Stimulated activated naive CD8-positive, alpha-beta T cell treated with anti-CD3 and anti-CD28 coated beads, Interleukin-15, amount 100 ng/mL, for 72 hours (primary cell): ENCODE measurements around the gene CHD9.

Experiments
- ATAC-seq: fragments of 150-1000 bp; cut with Tn5 transposase; 2 replicates; pipeline ENCODE4 v1.10.0; 2021; ENCODE audit warnings: mild to moderate bottlenecking, moderate library complexity
- DNase-seq, 2 donors: peaks; one replicate each; pipeline ENCODE4 v3.0.0; 2021 to 2022
- H3K27ac Mint-ChIP-seq, 2 donors: one replicate each; pipeline ENCODE4 v1.8.0; 2022; ENCODE audit warnings: mild to moderate bottlenecking in 2 of 2, mixed read lengths in 2 of 2, moderate library complexity in 2 of 2
- H3K27me3 Mint-ChIP-seq: one replicate; pipeline ENCODE4 v1.8.0; 2022; ENCODE audit warnings: mixed read lengths
- H3K4me1 Mint-ChIP-seq: one replicate; pipeline ENCODE4 v1.8.0; 2022; ENCODE audit warnings: mild to moderate bottlenecking, mixed read lengths
- H3K4me3 Mint-ChIP-seq, 2 donors: one replicate each; pipeline ENCODE4 v1.8.0; 2022; ENCODE audit warnings: mild to moderate bottlenecking in 2 of 2, mixed read lengths in 2 of 2, moderate library complexity in 1 of 2
- H3K9me3 Mint-ChIP-seq, 2 donors: one replicate each; pipeline ENCODE4 v1.8.0; 2022; ENCODE audit warnings: mixed read lengths in 2 of 2

The CHD9 gene

GRCh38 chr16:53121043-53121620, 66.3 kb downstream of the CHD9 start:
- ATAC-seq (no peak), DNase-seq (no peak)
- H3K27ac Mint-ChIP-seq, result no peak overlapping the region
- H3K4me3 Mint-ChIP-seq, result no peak overlapping the region
- H3K9me3 Mint-ChIP-seq, result peaks cover 5 to 8% of the 10 kb centered on the region in 2 donors
- H3K27me3 Mint-ChIP-seq, result no peaks in the 10 kb centered on the region
- no peaks in the 10 kb centered on the region for H3K4me1 Mint-ChIP-seq

- no peak for DNase-seq
- no peak overlapping the region for H3K27ac Mint-ChIP-seq
Measured at GRCh38 chr16:53121661-53122060, 66.9 kb downstream of the CHD9 start.

GRCh38 chr16:53123747-53124146, 69.0 kb downstream of the CHD9 start:
- H3K4me3 Mint-ChIP-seq, result no peak overlapping the region
- peaks cover 5 to 8% of the 10 kb centered on the region in 2 donors for H3K9me3 Mint-ChIP-seq
- H3K27ac Mint-ChIP-seq, result no peak overlapping the region
- ATAC-seq (no peak), DNase-seq (no peak)
- H3K27me3 Mint-ChIP-seq, result no peaks in the 10 kb centered on the region
- H3K4me1 Mint-ChIP-seq, result peaks cover 6% of the 10 kb centered on the region

More at GRCh38 chr16:53121661-53122060, 66.9 kb downstream of the CHD9 start:
- peaks cover 5 to 8% of the 10 kb centered on the region in 2 donors for H3K9me3 Mint-ChIP-seq
- H3K27me3 Mint-ChIP-seq, result no peaks in the 10 kb centered on the region
- no peak for ATAC-seq
- H3K4me1 Mint-ChIP-seq, result peaks cover 4% of the 10 kb centered on the region
- H3K4me3 Mint-ChIP-seq, result no peak overlapping the region

GRCh38 chr16:53126390-53126789, 71.6 kb downstream of the CHD9 start:
- Mint-ChIP-seq H3K4me1 (peaks cover 13% of the 10 kb centered on the region), H3K9me3 (peaks cover 5 to 8% of the 10 kb centered on the region in 2 donors), H3K27me3 (peaks cover 8% of the 10 kb centered on the region), H3K27ac (no peak overlapping the region), H3K4me3 (no peak overlapping the region)
- ATAC-seq (no peak), DNase-seq (no peak)

- DNase-seq (no peak), ATAC-seq (no peak)
- peak overlapping the region; percentile 35 to 45 for H3K27ac Mint-ChIP-seq
- H3K9me3 Mint-ChIP-seq, result peaks cover 0 to under 1% of the 10 kb centered on the region in 2 donors
- peaks cover 8% of the 10 kb centered on the region for H3K27me3 Mint-ChIP-seq
- peak overlapping the region; percentile 77 to 87 for H3K4me3 Mint-ChIP-seq
- H3K4me1 Mint-ChIP-seq, result peaks cover 23% of the 10 kb centered on the region
Measured at GRCh38 chr16:53129281-53130158, 74.7 kb downstream of the CHD9 start.

GRCh38 chr16:53130159-53131049, 75.6 kb downstream of the CHD9 start:
- H3K4me3 Mint-ChIP-seq, result peak overlapping the region; percentile 77 to 87
- DNase-seq (peak; percentile 89 to 94), ATAC-seq (peak; percentile 88)
- no peaks in the 10 kb centered on the region for H3K9me3 Mint-ChIP-seq
- H3K27me3 Mint-ChIP-seq, result peaks cover 8% of the 10 kb centered on the region
- peaks cover 29% of the 10 kb centered on the region for H3K4me1 Mint-ChIP-seq
- H3K27ac Mint-ChIP-seq, result peak overlapping the region; percentile 60 to 94

GRCh38 chr16:53131050-53131362, 76.2 kb downstream of the CHD9 start:
- peak; percentile 3 for ATAC-seq
- H3K9me3 Mint-ChIP-seq, result no peaks in the 10 kb centered on the region
- DNase-seq, result no peak
- H3K4me3 Mint-ChIP-seq, result peak overlapping the region; percentile 75
- H3K27me3 Mint-ChIP-seq, result peaks cover 8% of the 10 kb centered on the region
- no peak overlapping the region for H3K27ac Mint-ChIP-seq
- peaks cover 29% of the 10 kb centered on the region for H3K4me1 Mint-ChIP-seq

GRCh38 chr16:53131363-53132071, 76.7 kb downstream of the CHD9 start:
- DNase-seq, result peak; percentile 53 to 66
- Mint-ChIP-seq H3K4me1 (peaks cover 26% of the 10 kb centered on the region), H3K9me3 (no peaks in the 10 kb centered on the region), H3K4me3 (peak overlapping the region; percentile 89 to 95), H3K27me3 (peaks cover 8% of the 10 kb centered on the region), H3K27ac (peak overlapping the region; percentile 87 to 96)
- ATAC-seq, result peak; percentile 47

GRCh38 chr16:53132406-53132805, 77.6 kb downstream of the CHD9 start:
- Mint-ChIP-seq H3K4me1 (peaks cover 23% of the 10 kb centered on the region), H3K27ac (no peak overlapping the region), H3K27me3 (peaks cover 8% of the 10 kb centered on the region), H3K4me3 (peak overlapping the region in 1 of 2 donors; percentile 89), H3K9me3 (no peaks in the 10 kb centered on the region)
- ATAC-seq (no peak), DNase-seq (no peak)

- Mint-ChIP-seq H3K4me1 (peaks cover 16% of the 10 kb centered on the region), H3K27me3 (no peaks in the 10 kb centered on the region), H3K27ac (no peak overlapping the region), H3K4me3 (no peak overlapping the region), H3K9me3 (no peaks in the 10 kb centered on the region)
- ATAC-seq, result no peak
- no peak for DNase-seq
Measured at GRCh38 chr16:53135329-53135728, 80.5 kb downstream of the CHD9 start.

GRCh38 chr16:53142823-53143568, 88.2 kb downstream of the CHD9 start:
- H3K27me3 Mint-ChIP-seq, result no peaks in the 10 kb centered on the region
- DNase-seq (no peak), ATAC-seq (no peak)
- H3K4me3 Mint-ChIP-seq, result no peak overlapping the region
- no peak overlapping the region for H3K27ac Mint-ChIP-seq
- H3K4me1 Mint-ChIP-seq, result no peaks in the 10 kb centered on the region
- H3K9me3 Mint-ChIP-seq, result no peaks in the 10 kb centered on the region

GRCh38 chr16:53147500-53148065, 92.8 kb downstream of the CHD9 start:
- Mint-ChIP-seq H3K27ac (no peak overlapping the region), H3K9me3 (peaks cover 0 to 8% of the 10 kb centered on the region in 2 donors)
- no peak for DNase-seq

GRCh38 chr16:53150769-53151168, 96.0 kb downstream of the CHD9 start:
- Mint-ChIP-seq H3K4me3 (no peak overlapping the region), H3K27ac (no peak overlapping the region), H3K9me3 (peaks cover 0 to 8% of the 10 kb centered on the region in 2 donors), H3K4me1 (no peaks in the 10 kb centered on the region), H3K27me3 (no peaks in the 10 kb centered on the region)
- DNase-seq (no peak), ATAC-seq (no peak)

More at GRCh38 chr16:53147500-53148065, 92.8 kb downstream of the CHD9 start:
- Mint-ChIP-seq H3K4me1 (no peaks in the 10 kb centered on the region), H3K4me3 (no peak overlapping the region), H3K27me3 (no peaks in the 10 kb centered on the region)
- ATAC-seq, result no peak

- Mint-ChIP-seq H3K4me3 (no peak overlapping the region), H3K27ac (no peak overlapping the region), H3K4me1 (no peaks in the 10 kb centered on the region), H3K9me3 (peaks cover 0 to 8% of the 10 kb centered on the region in 2 donors), H3K27me3 (no peaks in the 10 kb centered on the region)
- ATAC-seq, result no peak
- no peak for DNase-seq
Measured at GRCh38 chr16:53152329-53152728, 97.5 kb downstream of the CHD9 start.
